ENCODE results near the gene CIB2. TPM values are rescaled to one million over a fixed set of nuclear protein-coding genes. Genes with fewer than 3 reads are reported as not detected.

The CIB2 gene
- total and polyA plus RNA-seq, 9 donors = 1.7 to 12.4 (median 8.8) TPM

GRCh38 chr15:78069462-78070029 is 61.7 kb downstream of the CIB2 start:
- Histone ChIP-seq H3K9me3 (no peaks in the 10 kb centered on the region), H3K27me3 (no peaks in the 10 kb centered on the region), H3K4me3 (no peak overlapping the region), H3K4me1 (ENCODE audit: insufficient read depth) (peaks cover 56% of the 10 kb centered on the region), H3K27ac (peak overlapping the region in 1 of 2 donors; percentile 95), H3K36me3 (no peaks in the 10 kb centered on the region)
- WGBS, 3 donors = 60 to 69% (median 64%) methylated on average over 5 of the region's 5 CpGs
- no peak for DNase-seq
- TF ChIP-seq, protein P1, sequence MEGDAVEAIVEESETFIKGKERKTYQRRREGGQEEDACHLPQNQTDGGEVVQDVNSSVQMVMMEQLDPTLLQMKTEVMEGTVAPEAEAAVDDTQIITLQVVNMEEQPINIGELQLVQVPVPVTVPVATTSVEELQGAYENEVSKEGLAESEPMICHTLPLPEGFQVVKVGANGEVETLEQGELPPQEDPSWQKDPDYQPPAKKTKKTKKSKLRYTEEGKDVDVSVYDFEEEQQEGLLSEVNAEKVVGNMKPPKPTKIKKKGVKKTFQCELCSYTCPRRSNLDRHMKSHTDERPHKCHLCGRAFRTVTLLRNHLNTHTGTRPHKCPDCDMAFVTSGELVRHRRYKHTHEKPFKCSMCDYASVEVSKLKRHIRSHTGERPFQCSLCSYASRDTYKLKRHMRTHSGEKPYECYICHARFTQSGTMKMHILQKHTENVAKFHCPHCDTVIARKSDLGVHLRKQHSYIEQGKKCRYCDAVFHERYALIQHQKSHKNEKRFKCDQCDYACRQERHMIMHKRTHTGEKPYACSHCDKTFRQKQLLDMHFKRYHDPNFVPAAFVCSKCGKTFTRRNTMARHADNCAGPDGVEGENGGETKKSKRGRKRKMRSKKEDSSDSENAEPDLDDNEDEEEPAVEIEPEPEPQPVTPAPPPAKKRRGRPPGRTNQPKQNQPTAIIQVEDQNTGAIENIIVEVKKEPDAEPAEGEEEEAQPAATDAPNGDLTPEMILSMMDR (IDR thresholded peaks at IDR 0.05) = no peak
- TF ChIP-seq EP300 (IDR thresholded peaks at IDR 0.05) (no peak), POLR2A (IDR thresholded peaks at IDR 0.05) (no peak)
- intact Hi-C loops (cut with DNase I) = loop anchor here in 2 of 4 donors (5.0 to 10.0 kb wide), 2 partner anchors 65 to 67 kb away; no protein-coding TSS in a partner anchor

DNA sequence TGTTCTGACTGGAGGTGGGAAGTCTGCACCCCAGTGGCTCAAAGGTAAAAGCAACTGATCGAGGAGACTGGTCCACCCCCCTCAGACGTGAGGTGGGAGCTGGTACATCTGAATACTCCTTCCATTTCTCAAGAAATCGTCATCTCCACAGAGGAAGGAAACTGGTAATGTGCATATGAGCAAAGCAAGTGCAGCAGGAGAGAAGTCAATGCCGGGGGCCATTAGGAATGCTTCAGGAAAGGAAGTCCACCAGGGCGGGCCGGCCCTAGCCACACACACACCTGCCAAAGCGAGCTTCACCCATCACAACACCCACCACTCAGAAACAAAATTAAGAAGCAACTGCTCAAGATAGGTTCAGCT is 62.2 kb downstream of the CIB2 start:
- intact Hi-C loops (cut with DNase I) = no loop called here
- DNase-seq = no peak
- H3K4me3 ChIP-seq = no peak overlapping the region
- H3K9me3 ChIP-seq = no peaks in the 10 kb centered on the region
- peak overlapping the region in 1 of 2 donors; percentile 95 for H3K27ac ChIP-seq
- no peaks in the 10 kb centered on the region for H3K27me3 ChIP-seq
- WGBS, 3 donors = 69 to 71% (median 69%) methylated on average over 7 of the region's 7 CpGs
- TF ChIP-seq, protein P1 (IDR thresholded peaks at IDR 0.05) = no peak
- TF ChIP-seq EP300 (IDR thresholded peaks at IDR 0.05) (no peak), POLR2A (IDR thresholded peaks at IDR 0.05) (no peak)
- H3K36me3 ChIP-seq = no peaks in the 10 kb centered on the region
- peaks cover 57% of the 10 kb centered on the region for H3K4me1 ChIP-seq (ENCODE audit: insufficient read depth)

- no peaks in the 10 kb centered on the region for H3K9me3 ChIP-seq
- DNase-seq = no peak
- no peaks in the 10 kb centered on the region for H3K27me3 ChIP-seq
- WGBS, 3 donors = 40 to 47% (median 40%) methylated on average over 1 of the region's 1 CpG
- peak overlapping the region in 1 of 2 donors; percentile 95 for H3K27ac ChIP-seq
- H3K36me3 ChIP-seq = no peaks in the 10 kb centered on the region
- H3K4me3 ChIP-seq = no peak overlapping the region
- no peak for TF ChIP-seq EP300 (IDR thresholded peaks at IDR 0.05)
- no peak for TF ChIP-seq POLR2A (IDR thresholded peaks at IDR 0.05)
- TF ChIP-seq, protein P1 (IDR thresholded peaks at IDR 0.05) = no peak
- H3K4me1 ChIP-seq (ENCODE audit: insufficient read depth) = peaks cover 64% of the 10 kb centered on the region
- intact Hi-C loops (cut with DNase I) = no loop called here
These were observed 63.7 kb downstream of the CIB2 start for GRCh38 chr15:78067328-78068228.

DNA sequence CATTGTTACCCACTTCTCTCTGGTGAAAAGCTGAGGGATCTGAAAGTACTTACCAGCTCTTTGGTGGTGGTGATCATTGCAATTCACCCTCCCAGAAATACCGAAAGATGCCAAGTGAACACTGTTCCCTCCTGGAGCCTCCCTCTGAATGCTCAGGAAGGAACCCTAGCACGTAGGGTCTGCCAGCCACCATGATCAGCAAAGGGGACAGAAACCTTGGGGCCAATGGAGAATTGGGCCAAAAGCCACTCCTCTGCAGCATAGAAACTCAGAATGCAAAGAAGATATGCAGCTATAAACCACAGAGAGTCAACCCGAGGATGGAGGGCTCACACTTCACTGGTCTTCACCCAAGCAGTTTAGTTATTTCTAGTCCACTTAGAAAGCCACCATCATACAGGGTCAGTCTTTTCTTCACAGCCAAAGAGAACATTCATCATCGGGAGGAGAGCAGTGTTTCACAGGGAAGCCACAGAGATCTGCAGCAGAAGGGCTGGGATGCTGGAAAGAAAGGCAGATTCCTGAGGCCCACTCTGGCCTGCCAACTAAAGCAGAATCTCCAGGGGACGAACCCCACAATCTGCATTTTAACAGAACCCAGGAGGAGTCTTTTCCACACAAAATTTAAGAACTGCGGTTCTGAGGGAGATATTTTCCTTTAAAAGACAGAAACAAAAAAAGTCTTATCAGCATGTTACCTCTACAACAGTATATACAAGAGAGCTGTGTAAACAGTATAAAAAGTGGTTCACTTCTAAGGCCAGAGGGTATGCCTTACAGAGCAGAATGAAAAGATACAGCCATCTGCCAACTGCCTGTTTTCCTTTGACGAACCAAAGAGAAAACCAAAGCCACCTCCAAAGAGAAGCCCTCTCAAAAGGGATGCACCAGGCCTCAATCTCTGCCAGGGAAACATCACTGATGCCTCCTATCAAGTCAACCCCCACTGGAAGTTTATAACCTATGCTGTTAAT is 65.0 kb downstream of the CIB2 start:
- Histone ChIP-seq H3K4me1 (ENCODE audit: insufficient read depth) (peaks cover 55% of the 10 kb centered on the region), H3K9me3 (no peaks in the 10 kb centered on the region), H3K27me3 (no peaks in the 10 kb centered on the region), H3K36me3 (no peaks in the 10 kb centered on the region), H3K27ac (peak overlapping the region; percentile 72 to 95), H3K4me3 (no peak overlapping the region)
- DNase-seq = no peak
- no peak for TF ChIP-seq EP300 (IDR thresholded peaks at IDR 0.05)
- TF ChIP-seq, protein P1 (IDR thresholded peaks at IDR 0.05) = no peak
- no peak for TF ChIP-seq POLR2A (IDR thresholded peaks at IDR 0.05)
- intact Hi-C loops (cut with DNase I) = no loop called here
- 30 to 32% (median 31%) methylated on average over 7 of the region's 7 CpGs for WGBS, 3 donors
